ENCODE measurements around the gene RPS3. TPM values are rescaled to one million over a fixed set of nuclear protein-coding genes. Genes with fewer than 3 reads are reported as not detected.
A peak's percentile ranks its signal among the peaks of the same experiment; 100 is the strongest.

The RPS3 gene
- total and polyA plus RNA-seq, 2 of the 13 experiments (the other 11 are each of a cell fraction or from before 2014, with no cell fraction given): 2,143 to 3,616 TPM

- H3K9me3 ChIP-seq (ENCODE audit: low read length): no peaks in the 10 kb centered on the region
- 41% methylated on average over 6 of the region's 6 CpGs for WGBS (ENCODE audit: low lambda C conversion rate)
- peaks cover 25 to 31% of the 10 kb centered on the region in 2 experiments; a peak in 4 of 5 replicates for H3K36me3 ChIP-seq (replicated peaks in 1 of 2; ENCODE audit: control insufficient read depth in 1 of 2, insufficient read depth in 2 of 2, low read length in 2 of 2)
- CTCF ChIA-PET (ENCODE audit: low intra/inter-chr PET ratio, low total read pairs): interaction anchor here (1.1 to 3.4 kb wide), 2 partner anchors 81 to 87 kb away, joined by 4 to 51 read pairs; no protein-coding TSS in a partner anchor
- H3K9ac ChIP-seq (ENCODE audit: insufficient read depth, low read depth, low read length): no peak overlapping the region
- DNase-seq (ENCODE audit: low spot score) (peak; percentile 56), ATAC-seq (peak; percentile 77), FAIRE-seq (peak; percentile 78)
- intact Hi-C loops (cut with micrococcal nuclease; ENCODE audit: unreplicated experiment): loop anchor here (1.0 kb wide), 1 partner anchor 87 kb away; no protein-coding TSS in a partner anchor
- no peaks in the 10 kb centered on the region for H3K4me1 ChIP-seq (ENCODE audit: insufficient read depth, low read length)
- in situ Hi-C loops (cut with HindIII; ENCODE audit: extremely low pct_ligation_motif_present, low pct_unique_long_range_greater_than_20kb): loop anchor here (5.0 kb wide), 1 partner anchor 87 kb away; no protein-coding TSS in a partner anchor
- POLR2A ChIA-PET: no interaction called here
- no TSS peak for BruUV-seq (replicated peaks)
- H3K79me2 ChIP-seq (ENCODE audit: insufficient read depth, low read length): no peaks in the 10 kb centered on the region
- no peak overlapping the region for H3K4me3 ChIP-seq (replicated peaks in 1 of 3; ENCODE audit: insufficient read depth in 1 of 3, low read depth in 2 of 3, low read length in 3 of 3)
- H3K27ac ChIP-seq (ENCODE audit: extremely low read length, insufficient read depth, low read length): no peak overlapping the region
- H2AFZ ChIP-seq (ENCODE audit: low read length): no peak overlapping the region
- no peaks in the 10 kb centered on the region for H4K20me1 ChIP-seq (ENCODE audit: insufficient read depth, low read length)
- H3K4me2 ChIP-seq (ENCODE audit: low read depth, low read length): no peak overlapping the region
- no peaks in the 10 kb centered on the region for H3K27me3 ChIP-seq (ENCODE audit: control insufficient read depth in 1 of 2, insufficient read depth in 2 of 2, low read length in 2 of 2)
- no peak for TF ChIP-seq ZNF652 (CRISPR knock-in tag; IDR thresholded peaks at IDR 0.05; ENCODE audit: borderline replicate concordance, low read depth)
- 0 out of 2 replicates have a peak, but pooled peaks have one; percentile 16 for TF ChIP-seq ZNF614 (CRISPR knock-in tag; IDR thresholded peaks at IDR 0.05; ENCODE audit: borderline replicate concordance)
- no peak for TF ChIP-seq THAP8 (CRISPR knock-in tag; IDR thresholded peaks at IDR 0.05; ENCODE audit: borderline replicate concordance)
- TF ChIP-seq ELF4 (CRISPR knock-in tag; IDR thresholded peaks at IDR 0.05; ENCODE audit: borderline replicate concordance): no peak
- no peak for TF ChIP-seq ZNF563 (CRISPR knock-in tag; IDR thresholded peaks at IDR 0.05)
- 0 out of 2 replicates have a peak, but pooled peaks have one; percentile 37 for TF ChIP-seq IRF2 (CRISPR knock-in tag; IDR thresholded peaks at IDR 0.05)
- no peak for TF ChIP-seq SOX6 (IDR thresholded peaks at IDR 0.05)
- TF ChIP-seq SOX6 (CRISPR knock-in tag; IDR thresholded peaks at IDR 0.05): 0 out of 2 replicates have a peak, but pooled peaks have one; percentile 19
- TF ChIP-seq ZNF382 (CRISPR knock-in tag; IDR thresholded peaks at IDR 0.05; ENCODE audit: borderline replicate concordance): no peak
- no peak for TF ChIP-seq JARID2 (CRISPR knock-in tag; IDR thresholded peaks at IDR 0.05; ENCODE audit: insufficient replicate concordance)
- no peak for TF ChIP-seq NR2F6 (IDR thresholded peaks at IDR 0.05)
- TF ChIP-seq NR2F6 (CRISPR knock-in tag; IDR thresholded peaks at IDR 0.05): peak; percentile 15; the same call in 1 of the 2 replicates
- TF ChIP-seq KDM2A (CRISPR knock-in tag; IDR thresholded peaks at IDR 0.05; ENCODE audit: borderline replicate concordance, low read depth): peak; percentile 41; the same call in 1 of the 2 replicates
- TF ChIP-seq SMC3 (IDR thresholded peaks at IDR 0.05; ENCODE audit: low read length): peak; percentile 92
- no peak for TF ChIP-seq ERF (CRISPR knock-in tag; IDR thresholded peaks at IDR 0.05)
- TF ChIP-seq ZNF275 (CRISPR knock-in tag; IDR thresholded peaks at IDR 0.05; ENCODE audit: borderline replicate concordance): no peak
- peak; percentile 81 for TF ChIP-seq ZNF121 (CRISPR knock-in tag; IDR thresholded peaks at IDR 0.05)
- peak; percentile 38 for TF ChIP-seq TEAD3 (CRISPR knock-in tag; optimal IDR thresholded peaks at IDR 0.05; ENCODE audit: borderline replicate concordance)
- peak; percentile 97 for TF ChIP-seq CTCF (CRISPR knock-in tag; IDR thresholded peaks at IDR 0.05)
- no peak for TF ChIP-seq SCMH1 (CRISPR knock-in tag; IDR thresholded peaks at IDR 0.05; ENCODE audit: borderline replicate concordance)
- no peak for TF ChIP-seq CENPT (CRISPR knock-in tag; IDR thresholded peaks at IDR 0.05; ENCODE audit: low read depth)
These were observed 46.1 kb downstream of the RPS3 start for GRCh38 chr11:75445315-75445953.

Measured in HepG2 (cell line).